H1 (cell line): ENCODE measurements around the gene IQSEC3. TPM values are rescaled to one million over a fixed set of nuclear protein-coding genes. Genes with fewer than 3 reads are reported as not detected.

ENCODE experiments used
- CTCF ChIA-PET: fragments of 300-600 bp; sonication (Branson Sonifier 250); formaldehyde crosslinking; loops from one replicate; lab custom pipeline; 2021; ENCODE audit not compliant: partially characterized antibody; lab: Charles Lee
- POLR2A ChIA-PET: fragments of 300-600 bp; sonication (Branson Sonifier 250); formaldehyde crosslinking; loops from one replicate; lab custom pipeline; 2021; ENCODE audit warnings: inconsistent platforms; ENCODE audit not compliant: partially characterized antibody; lab: Charles Lee
- DNase-seq, 2 experiments: peaks; one replicate each; pipeline versions ENCODE4 v3.0.0 to v3.0.0-alpha.2; 2010 to 2022; ENCODE audit warnings: low spot score in 2 of 2, low read depth in 1 of 2, mixed read lengths in 1 of 2
- FAIRE-seq: peaks from 2 replicates; lab custom pipeline; 2011; peaks lifted over from hg19 to GRCh38; lab: Jason Lieb, UNC
- H2AFZ ChIP-seq: 2 replicates; pipeline ENCODE4 v1.8.1; 2012; ENCODE audit warnings: low read length, inconsistent platforms
- H2AK5ac ChIP-seq: 2 replicates; pipeline ENCODE4 v1.6.1; 2013; ENCODE audit warnings: low read depth, low read length
- H2BK120ac ChIP-seq: replicated peaks from 2 replicates; pipeline ENCODE3; 2013; ENCODE audit warnings: low read depth, low read length, inconsistent platforms
- H2BK12ac ChIP-seq: 2 replicates; pipeline ENCODE4 v1.6.1; 2013; ENCODE audit warnings: low read depth, low read length
- H2BK15ac ChIP-seq: 2 replicates; pipeline ENCODE4 v1.6.1; 2013; ENCODE audit warnings: low read length
- H2BK20ac ChIP-seq: 2 replicates; pipeline ENCODE4 v1.6.1; 2013; ENCODE audit warnings: low read length
- H2BK5ac ChIP-seq: 2 replicates; pipeline ENCODE4 v1.6.1; 2013; ENCODE audit warnings: low read depth, low read length
- H3K14ac ChIP-seq: 2 replicates; pipeline ENCODE4 v1.6.1; 2013; ENCODE audit warnings: inconsistent platforms; ENCODE audit not compliant: insufficient read length
- H3K18ac ChIP-seq: 2 replicates; pipeline ENCODE4 v1.6.1; 2013; ENCODE audit warnings: low read length; ENCODE audit errors: extremely low read depth
- H3K23ac ChIP-seq: 2 replicates; pipeline ENCODE4 v1.6.1; 2013; ENCODE audit warnings: inconsistent platforms; ENCODE audit not compliant: insufficient read length
- H3K23me2 ChIP-seq: 2 replicates; pipeline ENCODE4 v1.6.1; 2013; ENCODE audit warnings: low read depth, low read length
- H3K27ac ChIP-seq: 2 replicates; pipeline ENCODE4 v1.6.1; 2011; ENCODE audit warnings: low read depth, low read length, inconsistent platforms
- H3K27me3 ChIP-seq, 4 experiments: replicated peaks in 1 of 4; 1 replicate in 1 of 4; 2 replicates in 3 of 4; pipeline versions ENCODE4 v1.6.1 to v1.8.1; 2011 to 2013; ENCODE audit warnings: low read length in 3 of 4, mild to moderate bottlenecking in 3 of 4, inconsistent platforms in 2 of 4, mixed read lengths in 2 of 4, moderate library complexity in 1 of 4; ENCODE audit not compliant: control insufficient read depth in 3 of 4, insufficient read depth in 3 of 4; ENCODE audit errors: extremely low read depth in 1 of 4
- H3K36me3 ChIP-seq, 4 experiments: 2 replicates each; pipeline versions ENCODE4 v1.6.1 to v1.8.1; 2011 to 2013; ENCODE audit warnings: mild to moderate bottlenecking in 4 of 4, low read length in 3 of 4, moderate library complexity in 2 of 4, control low read depth in 1 of 4, inconsistent platforms in 1 of 4; ENCODE audit not compliant: insufficient read depth in 4 of 4, control insufficient read depth in 2 of 4
- H3K4ac ChIP-seq: replicated peaks from 2 replicates; pipeline ENCODE3; 2013; ENCODE audit warnings: low read length, low read depth, mixed read lengths, inconsistent platforms; ENCODE audit not compliant: insufficient read length
- H3K4me1 ChIP-seq, 4 experiments: replicated peaks in 1 of 4; 1 replicate in 1 of 4; 2 replicates in 3 of 4; pipeline versions ENCODE4 v1.6.1 to v1.8.1; 2011 to 2013; ENCODE audit warnings: low read length in 3 of 4, inconsistent platforms in 2 of 4, mixed read lengths in 1 of 4; ENCODE audit not compliant: insufficient read depth in 4 of 4, control insufficient read depth in 3 of 4
- H3K4me2 ChIP-seq, 2 experiments: 2 replicates each; pipeline versions ENCODE4 v1.6.1 to v1.8.1; 2011 to 2013; ENCODE audit warnings: low read depth in 2 of 2, low read length in 2 of 2, control low read depth in 1 of 2, inconsistent platforms in 1 of 2, mild to moderate bottlenecking in 1 of 2; ENCODE audit not compliant: insufficient read depth in 1 of 2
- H3K4me3 ChIP-seq, 4 experiments: fragments of 200-600, 300-600 bp in 1 of 4; sonication (generic), shearing (Covaris generic), sonication (Bioruptor Twin) in 1 of 4; 2 replicates each; pipeline versions ENCODE4 v1.5.1 to v1.8.1; 2011 to 2016; ENCODE audit warnings: low read length in 4 of 4, low read depth in 3 of 4, control low read depth in 2 of 4, inconsistent platforms in 2 of 4, mild to moderate bottlenecking in 2 of 4, mixed read lengths in 1 of 4, moderate library complexity in 1 of 4; ENCODE audit not compliant: insufficient read depth in 2 of 4; ENCODE audit errors: extremely low read depth in 1 of 4
- H3K56ac ChIP-seq: replicated peaks from 2 replicates; pipeline ENCODE3; 2013; ENCODE audit warnings: low read depth, mild to moderate bottlenecking, mixed read lengths, low read length, inconsistent platforms; ENCODE audit not compliant: insufficient read length
- H3K79me1 ChIP-seq: 2 replicates; pipeline ENCODE4 v1.6.1; 2013; ENCODE audit warnings: low read depth, low read length, control low read depth
- H3K79me2 ChIP-seq, 2 experiments: 2 replicates each; pipeline versions ENCODE4 v1.6.1 to v1.8.1; 2012 to 2013; ENCODE audit warnings: low read length in 2 of 2, mild to moderate bottlenecking in 2 of 2, inconsistent platforms in 1 of 2; ENCODE audit not compliant: insufficient read depth in 2 of 2, control insufficient read depth in 1 of 2
- H3K9ac ChIP-seq, 4 experiments: replicated peaks in 1 of 4; 1 replicate in 1 of 4; 2 replicates in 3 of 4; pipeline versions ENCODE4 v1.6.1 to v1.8.1; 2011 to 2013; ENCODE audit warnings: low read depth in 3 of 4, low read length in 3 of 4, control low read depth in 2 of 4, mild to moderate bottlenecking in 2 of 4, moderate library complexity in 2 of 4, inconsistent platforms in 1 of 4; ENCODE audit errors: extremely low read depth in 1 of 4
- H3K9me3 ChIP-seq, 2 experiments: 2 replicates each; pipeline versions ENCODE4 v1.6.1 to v1.8.1; 2012 to 2013; ENCODE audit warnings: mild to moderate bottlenecking in 2 of 2, moderate library complexity in 2 of 2, control low read depth in 1 of 2, inconsistent platforms in 1 of 2, low read depth in 1 of 2, low read length in 1 of 2, mixed read lengths in 1 of 2; ENCODE audit not compliant: insufficient read depth in 2 of 2
- H4K20me1 ChIP-seq, 2 experiments: replicated peaks in 1 of 2; 2 replicates each; pipeline versions ENCODE3 to v1.8.1; 2011 to 2013; ENCODE audit warnings: inconsistent platforms in 2 of 2, low read length in 2 of 2, mild to moderate bottlenecking in 1 of 2; ENCODE audit not compliant: insufficient read depth in 2 of 2, control insufficient read depth in 1 of 2
- H4K5ac ChIP-seq: 2 replicates; pipeline ENCODE4 v1.6.1; 2013; ENCODE audit warnings: low read length, low read depth, mixed read lengths, inconsistent platforms; ENCODE audit not compliant: insufficient read length
- H4K8ac ChIP-seq: 2 replicates; pipeline ENCODE4 v1.8.0; 2013; ENCODE audit warnings: mild to moderate bottlenecking, moderate library complexity, low read length, inconsistent platforms; ENCODE audit not compliant: insufficient read depth; ENCODE audit errors: extremely low read depth
- H4K91ac ChIP-seq: replicated peaks from 2 replicates; pipeline ENCODE3; 2013; ENCODE audit warnings: low read length, mixed read lengths, inconsistent platforms; ENCODE audit not compliant: insufficient read length
- POLR2AphosphoS5 ChIP-seq: IDR thresholded peaks from 2 replicates; pipeline ENCODE4 v1.6.1; 2011; ENCODE audit warnings: low read depth, low read length
- WGBS, 2 experiments: shearing (Covaris generic) in 1 of 2; methylation state at CpG; one replicate each; pipeline versions ENCODE4 v1.1.6 to v1.1.7; 2013 to 2015; ENCODE audit warnings: low lambda C conversion rate in 2 of 2, mixed read lengths in 2 of 2, inconsistent platforms in 1 of 2, low coverage in 1 of 2, missing lambda C conversion rate in 1 of 2; ENCODE audit not compliant: insufficient replicate concordance in 2 of 2, insufficient coverage in 1 of 2, insufficient read length in 1 of 2; ENCODE audit errors: extremely low coverage in 1 of 2, missing lambda C conversion rate in 1 of 2; 5-methylcytosine and 5-hydroxymethylcytosine counted together
- polyA plus RNA-seq, 7 experiments: library from polyadenylated mRNA; depleted of rRNA in 3 of 7; stranded (reverse) in 5 of 7; unstranded in 2 of 7; fragments of >200 nt in 5 of 7; fragments of 200-250 nt in 2 of 7; gene quantifications; 1 replicate in 5 of 7; 2 replicates in 1 of 7; 4 replicates in 1 of 7; pipeline versions ENCODE4 v1.2.1 to v1.2.3, GENCODE V29; 2011 to 2013; ENCODE audit warnings: missing spikeins in 2 of 7, mixed read lengths in 2 of 7
- total RNA-seq: library from RNA; stranded (reverse); fragmentation: NEBNext Ultra II Directional; extraction: Animal tissue kit (Norgen Biotek cat#: 25700); gene quantifications from 2 replicates; pipeline ENCODE4 v1.2.1, GENCODE V29; 2021

IQSEC3 gene
- total and polyA plus RNA-seq, 2 of the 8 experiments (the other 6 are each of a cell fraction or from before 2014, with no cell fraction given), result 1.2 to 3.1 TPM

GRCh38 chr12:195156-195555 lies 128.6 kb downstream of the IQSEC3 start:
- no peak overlapping the region for H3K14ac ChIP-seq
- H3K36me3 ChIP-seq, result no peaks in the 10 kb centered on the region
- no peak overlapping the region for H2BK5ac ChIP-seq
- TF ChIP-seq POLR2AphosphoS5, result no peak
- TF ChIP-seq, all 59 proteins: peak for 0
- no peak overlapping the region for H3K23ac ChIP-seq
- ChIA-PET POLR2A (interaction anchor here (1.0 to 1.4 kb wide), 2 partner anchors 9 to 25 kb away, joined by 3 read pairs; no protein-coding TSS in a partner anchor), CTCF (interaction anchor here (0.7 to 1.8 kb wide), 3 partner anchors 14 to 42 kb away, joined by 3 to 11 read pairs (median 3); no protein-coding TSS in a partner anchor)
- H2BK120ac ChIP-seq, result no peak overlapping the region
- no peak overlapping the region for H3K4me2 ChIP-seq
- no peak overlapping the region for H2BK20ac ChIP-seq
- H2BK12ac ChIP-seq, result no peak overlapping the region
- no peak overlapping the region for H3K18ac ChIP-seq
- H3K4me1 ChIP-seq, result no peaks in the 10 kb centered on the region; a peak in 1 of 7 replicates
- no peaks in the 10 kb centered on the region for H3K79me1 ChIP-seq
- no peak overlapping the region for H2AK5ac ChIP-seq
- H4K5ac ChIP-seq, result no peak overlapping the region
- no peak overlapping the region for H4K91ac ChIP-seq
- H3K27me3 ChIP-seq, result peaks cover 0 to 4% (median 1%) of the 10 kb centered on the region in 4 experiments; a peak in 2 of 7 replicates
- H3K4ac ChIP-seq, result no peak overlapping the region
- no peaks in the 10 kb centered on the region for H3K79me2 ChIP-seq
- H3K27ac ChIP-seq, result no peak overlapping the region
- no peak overlapping the region for H3K9ac ChIP-seq
- no peak overlapping the region for H3K4me3 ChIP-seq
- H2BK15ac ChIP-seq, result no peak overlapping the region
- no peak for DNase-seq
- no peak overlapping the region for H3K56ac ChIP-seq
- no peak overlapping the region for H2AFZ ChIP-seq
- no peak overlapping the region for H4K8ac ChIP-seq
- H3K9me3 ChIP-seq, result no peaks in the 10 kb centered on the region
- 90% methylated on average over 5 of the region's 5 CpGs; no CpG with 5 or more reads in 1 of the 2 experiments for WGBS, 2 experiments
- H4K20me1 ChIP-seq, result no peaks in the 10 kb centered on the region
- H3K23me2 ChIP-seq, result peaks cover 2% of the 10 kb centered on the region; the same call in 1 of the 2 replicates
- no peak for FAIRE-seq
